ENCODE results near the gene NDUFB8. TPM values are rescaled to one million over a fixed set of nuclear protein-coding genes. Genes with fewer than 3 reads are reported as not detected.

Gene NDUFB8
- total and polyA plus RNA-seq, 10 of the 15 experiments (the other 5 are each of a cell fraction or from before 2014, with no cell fraction given), result 180 to 572 (median 382) TPM

DNA sequence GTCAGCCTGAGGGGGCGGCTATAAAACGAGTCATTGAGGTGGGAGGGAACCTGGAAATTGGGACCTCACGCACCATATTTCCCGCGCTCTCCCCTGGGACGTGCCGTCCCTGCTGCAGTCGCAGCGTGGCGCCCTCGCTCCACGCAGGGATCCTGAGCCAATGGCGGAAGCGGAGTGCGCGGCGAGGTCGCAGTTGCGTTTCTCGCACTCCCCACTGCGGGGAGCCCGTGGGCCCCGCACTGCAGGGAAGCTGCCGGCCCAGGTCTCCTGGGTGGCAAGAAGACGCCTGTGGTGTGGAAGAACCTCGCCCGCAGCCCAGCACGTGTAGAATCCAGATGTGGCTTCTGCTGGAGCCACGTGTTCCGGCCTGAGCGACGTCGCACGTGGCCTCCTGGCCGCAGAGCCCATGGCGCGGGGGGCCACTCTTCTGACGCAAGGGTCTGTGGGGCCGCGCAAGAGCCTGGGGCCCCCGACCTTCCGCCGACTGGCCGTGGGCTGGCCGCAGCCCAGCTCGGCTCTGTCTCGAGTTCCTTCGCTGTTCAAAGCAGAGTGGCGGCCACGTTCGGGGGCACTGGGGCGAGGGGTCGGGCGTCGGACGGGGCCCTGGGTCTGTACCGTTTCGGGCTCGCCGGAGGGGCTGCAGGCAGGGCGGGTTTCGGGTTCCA lies 32.5 kb upstream of the NDUFB8 start:
- H3K4me2 ChIP-seq (ENCODE audit: control insufficient read depth, insufficient read depth), result no peak overlapping the region; the same call in 1 of the 2 replicates
- no peaks in the 10 kb centered on the region for H3K4me1 ChIP-seq (ENCODE audit: control insufficient read depth, insufficient read depth, low read length)
- no peak overlapping the region for H3K4me3 ChIP-seq
- BruUV-seq (replicated peaks), result no TSS peak
- ChIA-PET SMC1A (ENCODE audit: uncharacterized antibody, unreplicated experiment) (no interaction called here), CTCF (interaction anchor here (0.7 to 1.3 kb wide), 3 partner anchors 10 to 310 kb away, joined by 3 to 4 read pairs (median 4); no protein-coding TSS in a partner anchor), POLR2A (no interaction called here), RAD21 (ENCODE audit: unreplicated experiment) (no interaction called here)
- H3K79me2 ChIP-seq (ENCODE audit: control insufficient read depth, insufficient read depth, low read length), result no peaks in the 10 kb centered on the region
- intact Hi-C loops (cut with micrococcal nuclease; ENCODE audit: unreplicated experiment), result loop anchor here (1.0 to 5.0 kb wide), 3 partner anchors 110 to 317 kb away; no protein-coding TSS in a partner anchor
- no peak overlapping the region for H3K9ac ChIP-seq (ENCODE audit: control insufficient read depth, insufficient read depth, low read length)
- no peaks in the 10 kb centered on the region for H4K20me1 ChIP-seq (ENCODE audit: control insufficient read depth, insufficient read depth)
- no peaks in the 10 kb centered on the region; a peak in 1 of 4 replicates for H3K27me3 ChIP-seq (replicated peaks in 1 of 2; ENCODE audit: control insufficient read depth in 2 of 2, insufficient read depth in 2 of 2, low read length in 1 of 2)
- peaks cover 0 to under 1% of the 10 kb centered on the region in 2 experiments; a peak in 1 of 4 replicates for H3K36me3 ChIP-seq (ENCODE audit: control insufficient read depth in 2 of 2, insufficient read depth in 2 of 2, low read length in 1 of 2)
- WGBS (ENCODE audit: insufficient coverage, insufficient replicate concordance, low lambda C conversion rate, missing lambda C conversion rate), result 71% methylated on average over 60 of the region's 62 CpGs
- in situ Hi-C loops (cut with MboI), result no loop called here
- FAIRE-seq (peak; percentile 59), DNase-seq (ENCODE audit: low read depth, low spot score) (peak; percentile 16), ATAC-seq (peak; percentile 95)
- no peak overlapping the region; the same call in 1 of the 2 replicates for H2AFZ ChIP-seq (ENCODE audit: control insufficient read depth, low read depth, low read length)
- H3K27ac ChIP-seq (ENCODE audit: control insufficient read depth, insufficient read depth), result no peak overlapping the region
- no peaks in the 10 kb centered on the region for H3K9me3 ChIP-seq (replicated peaks; ENCODE audit: control insufficient read depth, insufficient read depth, low read length)
- TF ChIP-seq SMC3 (IDR thresholded peaks at IDR 0.05; ENCODE audit: borderline replicate concordance, low read length), result peak; percentile 75
- no peak for TF ChIP-seq CHD1 (IDR thresholded peaks at IDR 0.05; ENCODE audit: low read depth, low read length)
- TF ChIP-seq, protein P1, sequence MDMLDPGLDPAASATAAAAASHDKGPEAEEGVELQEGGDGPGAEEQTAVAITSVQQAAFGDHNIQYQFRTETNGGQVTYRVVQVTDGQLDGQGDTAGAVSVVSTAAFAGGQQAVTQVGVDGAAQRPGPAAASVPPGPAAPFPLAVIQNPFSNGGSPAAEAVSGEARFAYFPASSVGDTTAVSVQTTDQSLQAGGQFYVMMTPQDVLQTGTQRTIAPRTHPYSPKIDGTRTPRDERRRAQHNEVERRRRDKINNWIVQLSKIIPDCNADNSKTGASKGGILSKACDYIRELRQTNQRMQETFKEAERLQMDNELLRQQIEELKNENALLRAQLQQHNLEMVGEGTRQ (IDR thresholded peaks at IDR 0.05; ENCODE audit: borderline replicate concordance, low read depth, low read length), result no peak
- 0 out of 2 replicates have a peak, but pooled peaks have one; percentile 51 for TF ChIP-seq TARDBP (IDR thresholded peaks at IDR 0.05; ENCODE audit: borderline replicate concordance)
- TF ChIP-seq YY1 (IDR thresholded peaks at IDR 0.05; ENCODE audit: low read depth, low read length), result peak; percentile 94
- TF ChIP-seq, protein P2, sequence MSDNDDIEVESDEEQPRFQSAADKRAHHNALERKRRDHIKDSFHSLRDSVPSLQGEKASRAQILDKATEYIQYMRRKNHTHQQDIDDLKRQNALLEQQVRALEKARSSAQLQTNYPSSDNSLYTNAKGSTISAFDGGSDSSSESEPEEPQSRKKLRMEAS (IDR thresholded peaks at IDR 0.05; ENCODE audit: low read depth, low read length), result no peak
- TF ChIP-seq IKZF1 (conservative IDR thresholded peaks at IDR 0.05), result peak; percentile 28; the same call in 1 of the 2 replicates
- no peak for TF ChIP-seq MXI1 (IDR thresholded peaks at IDR 0.05; ENCODE audit: low read depth, low read length)
- TF ChIP-seq, protein P3, sequence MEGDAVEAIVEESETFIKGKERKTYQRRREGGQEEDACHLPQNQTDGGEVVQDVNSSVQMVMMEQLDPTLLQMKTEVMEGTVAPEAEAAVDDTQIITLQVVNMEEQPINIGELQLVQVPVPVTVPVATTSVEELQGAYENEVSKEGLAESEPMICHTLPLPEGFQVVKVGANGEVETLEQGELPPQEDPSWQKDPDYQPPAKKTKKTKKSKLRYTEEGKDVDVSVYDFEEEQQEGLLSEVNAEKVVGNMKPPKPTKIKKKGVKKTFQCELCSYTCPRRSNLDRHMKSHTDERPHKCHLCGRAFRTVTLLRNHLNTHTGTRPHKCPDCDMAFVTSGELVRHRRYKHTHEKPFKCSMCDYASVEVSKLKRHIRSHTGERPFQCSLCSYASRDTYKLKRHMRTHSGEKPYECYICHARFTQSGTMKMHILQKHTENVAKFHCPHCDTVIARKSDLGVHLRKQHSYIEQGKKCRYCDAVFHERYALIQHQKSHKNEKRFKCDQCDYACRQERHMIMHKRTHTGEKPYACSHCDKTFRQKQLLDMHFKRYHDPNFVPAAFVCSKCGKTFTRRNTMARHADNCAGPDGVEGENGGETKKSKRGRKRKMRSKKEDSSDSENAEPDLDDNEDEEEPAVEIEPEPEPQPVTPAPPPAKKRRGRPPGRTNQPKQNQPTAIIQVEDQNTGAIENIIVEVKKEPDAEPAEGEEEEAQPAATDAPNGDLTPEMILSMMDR (IDR thresholded peaks at IDR 0.05 in 2 of 3, conservative IDR thresholded peaks at IDR 0.05 in 1 of 3; ENCODE audit: control insufficient read depth in 2 of 3, extremely low read depth in 1 of 3, insufficient read depth in 1 of 3, low read depth in 3 of 3, low read length in 3 of 3), result peak; percentile 89 to 95 (median 92)
- TF ChIP-seq NFYB (IDR thresholded peaks at IDR 0.05; ENCODE audit: insufficient read depth, low read depth, low read length), result no peak
- peak; percentile 93 for TF ChIP-seq RAD21 (IDR thresholded peaks at IDR 0.05; ENCODE audit: insufficient read depth, low read depth, low read length)
- no peak for TF ChIP-seq ZSCAN29 (IDR thresholded peaks at IDR 0.05)
- TF ChIP-seq RB1 (IDR thresholded peaks at IDR 0.05; ENCODE audit: borderline replicate concordance), result peak; percentile 71; the same call in 1 of the 2 replicates
- TF ChIP-seq, protein P4, sequence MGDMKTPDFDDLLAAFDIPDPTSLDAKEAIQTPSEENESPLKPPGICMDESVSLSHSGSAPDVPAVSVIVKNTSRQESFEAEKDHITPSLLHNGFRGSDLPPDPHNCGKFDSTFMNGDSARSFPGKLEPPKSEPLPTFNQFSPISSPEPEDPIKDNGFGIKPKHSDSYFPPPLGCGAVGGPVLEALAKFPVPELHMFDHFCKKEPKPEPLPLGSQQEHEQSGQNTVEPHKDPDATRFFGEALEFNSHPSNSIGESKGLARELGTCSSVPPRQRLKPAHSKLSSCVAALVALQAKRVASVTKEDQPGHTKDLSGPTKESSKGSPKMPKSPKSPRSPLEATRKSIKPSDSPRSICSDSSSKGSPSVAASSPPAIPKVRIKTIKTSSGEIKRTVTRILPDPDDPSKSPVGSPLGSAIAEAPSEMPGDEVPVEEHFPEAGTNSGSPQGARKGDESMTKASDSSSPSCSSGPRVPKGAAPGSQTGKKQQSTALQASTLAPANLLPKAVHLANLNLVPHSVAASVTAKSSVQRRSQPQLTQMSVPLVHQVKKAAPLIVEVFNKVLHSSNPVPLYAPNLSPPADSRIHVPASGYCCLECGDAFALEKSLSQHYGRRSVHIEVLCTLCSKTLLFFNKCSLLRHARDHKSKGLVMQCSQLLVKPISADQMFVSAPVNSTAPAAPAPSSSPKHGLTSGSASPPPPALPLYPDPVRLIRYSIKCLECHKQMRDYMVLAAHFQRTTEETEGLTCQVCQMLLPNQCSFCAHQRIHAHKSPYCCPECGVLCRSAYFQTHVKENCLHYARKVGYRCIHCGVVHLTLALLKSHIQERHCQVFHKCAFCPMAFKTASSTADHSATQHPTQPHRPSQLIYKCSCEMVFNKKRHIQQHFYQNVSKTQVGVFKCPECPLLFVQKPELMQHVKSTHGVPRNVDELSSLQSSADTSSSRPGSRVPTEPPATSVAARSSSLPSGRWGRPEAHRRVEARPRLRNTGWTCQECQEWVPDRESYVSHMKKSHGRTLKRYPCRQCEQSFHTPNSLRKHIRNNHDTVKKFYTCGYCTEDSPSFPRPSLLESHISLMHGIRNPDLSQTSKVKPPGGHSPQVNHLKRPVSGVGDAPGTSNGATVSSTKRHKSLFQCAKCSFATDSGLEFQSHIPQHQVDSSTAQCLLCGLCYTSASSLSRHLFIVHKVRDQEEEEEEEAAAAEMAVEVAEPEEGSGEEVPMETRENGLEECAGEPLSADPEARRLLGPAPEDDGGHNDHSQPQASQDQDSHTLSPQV (IDR thresholded peaks at IDR 0.05), result no peak

Measured in GM12878 (cell line).